GM10248 (cell line): ENCODE results near the gene ADAMTSL3.

Experiments used
- CTCF ChIA-PET: fragments of 300-600 bp; sonication (Branson Sonifier 250); formaldehyde crosslinking; extraction: SDS; loops from one replicate; lab custom pipeline; 2021; ENCODE audit warnings: antibody characterized with exemption; lab: Yijun Ruan, JAX
- POLR2A ChIA-PET: fragments of 350-650 bp; sonication (Branson Sonifier 250); formaldehyde crosslinking; extraction: SDS; loops from one replicate; lab custom pipeline; 2020; ENCODE audit warnings: antibody characterized with exemption; lab: Yijun Ruan, JAX
- DNase-seq: peaks from one replicate; pipeline ENCODE4 v3.0.0; 2012; ENCODE audit errors: extremely low spot score
- CTCF ChIP-seq: IDR thresholded peaks from 2 replicates; pipeline ENCODE4 v1.5.1; 2012; ENCODE audit warnings: mild to moderate bottlenecking, low read depth; ENCODE audit errors: extremely low read depth, missing control alignments, control extremely low read depth

The ADAMTSL3 gene

GRCh38 chr15:83655237-83655616 lies 1.3 kb downstream of the ADAMTSL3 start:
- no peak for TF ChIP-seq CTCF
- DNase-seq = no peak
- ChIA-PET POLR2A (no interaction called here), CTCF (interaction anchor here (1.0 kb wide), 1 partner anchor 11 kb away, joined by 4 read pairs; no protein-coding TSS in a partner anchor)

DNA sequence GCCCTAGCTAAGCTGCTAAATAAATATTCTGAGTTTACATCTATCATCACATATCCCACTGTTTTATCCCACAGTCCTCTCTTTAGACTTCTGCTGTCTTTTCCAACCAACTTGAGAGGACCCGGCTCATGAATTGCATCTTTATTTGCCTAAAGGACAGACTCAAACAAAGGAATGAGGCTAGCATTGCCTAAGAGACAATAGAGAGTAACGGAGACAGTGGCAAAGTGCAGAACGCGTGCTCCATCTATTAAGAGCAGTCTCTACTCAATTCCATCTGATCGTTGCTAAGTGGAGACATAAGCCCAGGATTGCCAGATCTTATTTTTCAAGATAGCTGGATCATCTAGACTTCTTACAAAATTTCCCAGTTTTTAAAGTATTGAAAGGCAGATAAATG lies 2.3 kb downstream of the ADAMTSL3 start:
- ChIA-PET POLR2A (no interaction called here), CTCF (interaction anchor here (0.6 kb wide), 1 partner anchor 1043 kb away, joined by 3 read pairs; no protein-coding TSS in a partner anchor)
- DNase-seq = no peak
- no peak for TF ChIP-seq CTCF

DNA sequence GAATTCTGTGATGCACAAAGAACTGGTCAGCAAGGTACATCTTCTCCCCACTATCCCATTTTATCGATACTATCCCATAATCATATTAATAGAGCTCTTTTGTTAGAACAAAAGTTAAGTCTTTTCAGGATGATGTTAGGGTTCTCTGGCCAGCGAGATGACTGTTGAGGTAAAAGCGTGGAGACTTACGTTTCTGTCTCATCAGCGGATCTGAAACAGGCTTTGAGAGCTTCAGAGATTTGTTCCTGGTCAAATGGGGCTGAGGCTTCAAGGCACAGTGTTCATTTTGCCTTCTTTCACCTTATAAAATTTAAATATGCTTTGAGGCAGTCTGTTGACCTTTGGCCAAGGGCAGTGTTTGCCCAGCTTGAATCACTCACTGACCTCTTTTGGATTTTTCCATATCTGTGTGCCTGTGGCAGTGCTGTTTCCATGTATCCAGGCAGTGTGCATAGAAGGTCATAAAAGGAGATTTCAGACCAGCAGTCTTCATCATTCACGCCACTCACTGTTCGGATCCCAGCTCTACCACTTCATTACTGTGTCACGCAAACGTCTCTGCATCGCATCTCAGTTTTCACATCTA lies 3.1 kb downstream of the ADAMTSL3 start:
- ChIA-PET CTCF (interaction anchor here (0.6 kb wide), 1 partner anchor 1044 kb away, joined by 3 read pairs; no protein-coding TSS in a partner anchor), POLR2A (no interaction called here)
- no peak for TF ChIP-seq CTCF
- no peak for DNase-seq

GRCh38 chr15:83657549-83657948 lies 3.6 kb downstream of the ADAMTSL3 start:
- CTCF ChIA-PET = interaction anchor here (1.5 kb wide), 1 partner anchor 11 kb away, joined by 4 read pairs; no protein-coding TSS in a partner anchor
- POLR2A ChIA-PET = no interaction called here
- peak; percentile 15 for TF ChIP-seq CTCF
- DNase-seq = no peak

DNA sequence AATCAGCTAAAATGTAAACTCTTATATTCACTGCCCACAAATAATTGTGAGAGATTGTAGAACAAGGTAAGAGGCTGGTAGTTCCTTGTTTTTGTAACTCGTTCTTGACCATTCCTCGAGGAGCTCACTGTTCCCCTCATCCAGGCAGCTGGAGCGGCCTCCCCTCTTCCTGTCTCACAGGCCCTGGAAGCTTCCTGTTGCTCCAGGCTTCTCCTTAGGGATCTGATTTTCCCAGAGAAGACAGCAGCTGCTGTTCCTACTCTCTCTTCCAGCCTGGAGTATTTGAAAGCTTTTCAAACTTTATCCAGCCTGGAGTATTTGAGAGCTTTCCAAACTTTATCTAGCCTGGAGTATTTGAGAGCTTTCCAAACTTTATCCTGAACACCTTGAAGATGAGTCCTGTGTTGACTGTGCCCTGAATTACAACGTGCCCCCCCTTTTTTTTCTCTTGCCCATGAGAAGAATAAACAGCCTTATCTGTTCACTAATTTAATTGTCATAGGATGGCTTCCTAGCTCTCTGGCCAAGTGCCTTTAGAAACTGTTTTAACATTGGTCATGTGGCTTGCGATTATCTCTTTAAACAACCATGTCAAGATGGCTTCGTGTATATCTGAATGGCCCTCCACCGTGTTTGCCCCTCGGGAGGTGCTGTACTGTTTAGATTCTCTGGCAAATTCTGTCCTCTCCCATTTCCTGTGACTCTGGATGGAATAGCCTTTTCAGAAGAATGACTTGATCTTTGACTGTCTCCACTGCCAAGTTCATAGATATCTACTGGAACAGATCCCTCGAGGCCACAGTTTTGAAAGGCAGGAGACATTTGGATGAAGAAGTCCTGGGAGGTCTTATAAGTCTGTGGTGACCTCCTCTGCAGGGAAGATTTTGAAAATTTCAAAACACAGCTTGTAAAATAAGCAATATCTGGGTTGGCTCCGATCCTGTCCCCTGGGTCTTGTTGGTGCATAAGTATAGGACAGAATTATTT lies 4.8 kb downstream of the ADAMTSL3 start:
- CTCF ChIA-PET = interaction anchor here (0.6 to 1.5 kb wide), 2 partner anchors 13 to 56 kb away, joined by 3 to 4 read pairs; no protein-coding TSS in a partner anchor
- no peak for TF ChIP-seq CTCF
- POLR2A ChIA-PET = no interaction called here

GRCh38 chr15:83659417-83659812 lies 5.5 kb downstream of the ADAMTSL3 start:
- ChIA-PET POLR2A (no interaction called here), CTCF (interaction anchor here (0.6 kb wide), 1 partner anchor 56 kb away, joined by 3 read pairs; no protein-coding TSS in a partner anchor)
- DNase-seq = no peak
- no peak for TF ChIP-seq CTCF

More for the DNA sequence above, 4.8 kb downstream of the ADAMTSL3 start:
- DNase-seq = no peak
